Subcutaneous adipose tissue (tissue), 4 donors: Measurements from ENCODE around the gene TRAF3. TPM values are rescaled to one million over a fixed set of nuclear protein-coding genes. Genes with fewer than 3 reads are reported as not detected.

Source experiments
- CTCF ChIP-seq: fragments of 450-650 bp; IDR thresholded peaks from one replicate; pipeline ENCODE4 v1.5.1; 2016; ENCODE audit warnings: low read depth, mild to moderate bottlenecking, control low read depth, antibody characterized with exemption, moderate library complexity
- total RNA-seq, 4 donors: library from RNA; depleted of rRNA; stranded (reverse); fragments of >200 nt; gene quantifications; one replicate each; pipeline ENCODE4 v1.1.0, GENCODE V29; 2016

The TRAF3 gene
- total RNA-seq, 4 donors from 2014 or later: 11.0 to 21.0 (median 14.0) TPM

GRCh38 chr14:102840771-102841528 lies 63.7 kb downstream of the TRAF3 start:
- TF ChIP-seq CTCF: no peak

- no peak for TF ChIP-seq CTCF
These were observed 71.7 kb downstream of the TRAF3 start for GRCh38 chr14:102848830-102849525.

GRCh38 chr14:102849526-102850379 lies 72.5 kb downstream of the TRAF3 start:
- TF ChIP-seq CTCF: no peak

GRCh38 chr14:102853648-102854047 lies 76.4 kb downstream of the TRAF3 start:
- no peak for TF ChIP-seq CTCF

- no peak for TF ChIP-seq CTCF
These were observed 76.9 kb downstream of the TRAF3 start for GRCh38 chr14:102854091-102854703.

GRCh38 chr14:102856179-102856578 lies 78.9 kb downstream of the TRAF3 start:
- no peak for TF ChIP-seq CTCF
